Gastroesophageal sphincter (tissue), 4 donors: Measurements from ENCODE around the gene PARP8. TPM values are rescaled to one million over a fixed set of nuclear protein-coding genes. Genes with fewer than 3 reads are reported as not detected.
"Not testable (repeated sequence)": the region's sequence is repeated elsewhere in the genome, so short reads cannot be mapped to it uniquely, and the experiment has no call there.

Experiments used
- ATAC-seq: fragments of 150-250 bp; one replicate; pipeline ENCODE4 v1.9.1; 2016; ENCODE audit warnings: mild to moderate bottlenecking, moderate library complexity
- H3K27ac ChIP-seq, 4 donors: fragments of 200-600 bp; sonication (generic) in 3 of 4; 1 replicate in 3 of 4; 2 replicates in 1 of 4; pipeline ENCODE4 v1.5.1; 2016 to 2019
- H3K27me3 ChIP-seq: fragments of 200-600 bp; sonication (generic); one replicate; pipeline ENCODE4 v1.5.1; 2019
- H3K36me3 ChIP-seq, 2 donors: fragments of 200-600 bp; sonication (generic); one replicate each; pipeline ENCODE4 v1.5.1; 2019; ENCODE audit warnings: control low read depth in 1 of 2
- H3K4me1 ChIP-seq, 3 donors: fragments of 200-600 bp; sonication (generic); 1 replicate in 2 of 3; 2 replicates in 1 of 3; pipeline ENCODE4 v1.5.1; 2016 to 2019; ENCODE audit warnings: control low read depth in 2 of 3
- H3K4me3 ChIP-seq, 2 donors: fragments of 200-600 bp; sonication (generic); one replicate each; pipeline ENCODE4 v1.5.1; 2019; ENCODE audit warnings: mild to moderate bottlenecking in 1 of 2, moderate library complexity in 1 of 2
- H3K9me3 ChIP-seq, 3 donors: fragments of 200-600 bp; sonication (generic); one replicate each; pipeline ENCODE4 v1.5.1; 2017 to 2019; ENCODE audit warnings: control low read depth in 2 of 3
- CTCF ChIP-seq, 4 experiments: fragments of 200-600 bp in 2 of 4; fragments of 450-650 bp in 2 of 4; sonication (generic) in 1 of 4; IDR thresholded peaks; one replicate each; pipeline ENCODE4 v1.5.1; 2017 to 2019; ENCODE audit warnings: antibody characterized with exemption in 4 of 4, mild to moderate bottlenecking in 2 of 4, moderate library complexity in 2 of 4
- EP300 ChIP-seq: sonication (generic); formaldehyde crosslinking; IDR thresholded peaks from one replicate; pipeline ENCODE4 v1.6.1; 2017; ENCODE audit warnings: antibody characterized with exemption, mild to moderate bottlenecking
- POLR2A ChIP-seq, 2 donors: fragments of 450-650 bp; IDR thresholded peaks; one replicate each; pipeline ENCODE4 v1.6.1; 2017; ENCODE audit warnings: antibody characterized with exemption in 2 of 2, mild to moderate bottlenecking in 2 of 2, moderate library complexity in 1 of 2
- POLR2AphosphoS5 ChIP-seq: sonication (generic); formaldehyde crosslinking; IDR thresholded peaks from one replicate; pipeline ENCODE4 v1.6.1; 2017; ENCODE audit warnings: antibody characterized with exemption
- WGBS, 2 donors: methylation state at CpG; one replicate each; pipeline ENCODE4 v1.1.5; 2018; ENCODE audit warnings: low coverage in 1 of 2; 5-methylcytosine and 5-hydroxymethylcytosine counted together
- total RNA-seq, 4 donors: library from RNA; depleted of rRNA; stranded (reverse); fragments of >200 nt; gene quantifications; one replicate each; pipeline ENCODE4 v1.1.0, GENCODE V29; 2016

The PARP8 gene
- total RNA-seq, 4 donors from 2014 or later, result 3.9 to 43.1 (median 24.8) TPM

DNA sequence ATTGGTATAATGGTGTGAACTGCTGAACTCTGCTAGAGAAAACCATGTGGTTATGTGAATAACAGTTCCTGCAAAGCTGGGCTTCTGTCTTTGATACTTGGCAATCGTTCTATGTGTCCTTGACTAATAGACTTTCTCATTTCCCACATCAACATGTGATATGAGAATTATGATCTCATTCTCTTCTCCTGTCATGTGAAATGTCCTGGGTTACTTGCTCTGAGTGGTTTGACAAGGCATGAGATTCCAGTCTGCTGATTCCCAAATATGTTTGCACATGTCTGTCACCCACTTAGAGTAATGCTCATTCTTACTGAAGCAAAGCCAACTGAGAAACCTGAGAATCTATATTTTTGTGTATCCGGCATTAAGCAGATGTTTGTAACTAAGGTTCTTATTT, 141.2 kb downstream of the PARP8 start:
- Histone ChIP-seq H3K4me1 (no peaks in the 10 kb centered on the region), H3K9me3 (peaks cover 0 to 11% (median 0%) of the 10 kb centered on the region in 3 donors), H3K27ac (no peak overlapping the region), H3K27me3 (no peaks in the 10 kb centered on the region), H3K4me3 (no peak overlapping the region), H3K36me3 (peaks cover 0 to 11% of the 10 kb centered on the region in 2 donors)
- no peak for ATAC-seq
- TF ChIP-seq POLR2AphosphoS5 (no peak), POLR2A (IDR thresholded peaks at IDR 0.05) (no peak), CTCF (IDR thresholded peaks at IDR 0.05) (no peak), EP300 (no peak)
- WGBS, 2 donors, result 40 to 67% methylated on average over 1 to 2 of the region's 2 CpGs

DNA sequence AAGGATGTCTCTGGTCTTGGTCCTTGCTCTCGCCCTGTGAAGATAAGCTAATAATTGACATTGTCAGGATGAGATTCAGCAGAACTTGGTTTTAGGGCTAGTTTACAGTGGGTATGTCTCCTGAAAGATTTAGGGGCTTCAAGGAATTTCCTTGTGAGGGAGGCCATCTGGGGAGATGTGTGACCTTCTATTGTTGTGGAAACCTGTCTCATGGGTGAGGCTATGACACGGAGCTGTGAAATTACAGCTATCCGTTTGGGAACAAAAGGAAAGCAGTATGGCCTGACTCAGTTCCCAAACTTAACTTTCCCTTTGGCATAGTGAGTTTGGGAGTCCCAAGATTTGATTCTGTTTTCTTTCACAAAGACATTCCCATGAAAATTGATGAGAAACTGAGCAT, 142.0 kb downstream of the PARP8 start:
- ATAC-seq, result no peak
- Histone ChIP-seq H3K27me3 (no peaks in the 10 kb centered on the region), H3K4me3 (no peak overlapping the region), H3K36me3 (peaks cover 0 to 8% of the 10 kb centered on the region in 2 donors), H3K27ac (no peak overlapping the region), H3K9me3 (peaks cover 0 to 4% (median 0%) of the 10 kb centered on the region in 3 donors), H3K4me1 (no peaks in the 10 kb centered on the region)
- 79 to 95% methylated on average over 3 of the region's 3 CpGs for WGBS, 2 donors
- TF ChIP-seq EP300 (no peak), POLR2AphosphoS5 (no peak), POLR2A (IDR thresholded peaks at IDR 0.05) (no peak), CTCF (IDR thresholded peaks at IDR 0.05) (no peak)

- H3K27me3 ChIP-seq, H3K27ac ChIP-seq, H3K4me1 ChIP-seq, ATAC-seq, H3K4me3 ChIP-seq, H3K9me3 ChIP-seq: not testable (repeated sequence)
- peaks cover 0 to 12% of the 10 kb centered on the region in 2 donors for H3K36me3 ChIP-seq
- WGBS, 2 donors, result 86 to 89% methylated on average over 5 to 6 of the region's 6 CpGs
Observed at GRCh38 chr5:50811746-50812145, 145.3 kb downstream of the PARP8 start.

- TF ChIP-seq POLR2AphosphoS5, result no peak
- Histone ChIP-seq H3K27me3 (no peaks in the 10 kb centered on the region), H3K9me3 (no peaks in the 10 kb centered on the region), H3K4me3 (no peak overlapping the region), H3K27ac (no peak overlapping the region), H3K4me1 (no peaks in the 10 kb centered on the region), H3K36me3 (peaks cover 0 to 27% of the 10 kb centered on the region in 2 donors)
- WGBS, 2 donors, result 91 to 94% methylated on average over 3 of the region's 3 CpGs
- ATAC-seq, result no peak
Observed at GRCh38 chr5:50813691-50814090, 147.3 kb downstream of the PARP8 start.

- no peaks in the 10 kb centered on the region for H3K27me3 ChIP-seq
- ATAC-seq, result no peak
- no peak overlapping the region for H3K27ac ChIP-seq
- H3K9me3 ChIP-seq, result no peaks in the 10 kb centered on the region
- no peaks in the 10 kb centered on the region for H3K4me1 ChIP-seq
- 82 to 84% methylated on average over 6 of the region's 6 CpGs for WGBS, 2 donors
- H3K36me3 ChIP-seq, result peaks cover 0 to 31% of the 10 kb centered on the region in 2 donors
- TF ChIP-seq EP300 (no peak), POLR2AphosphoS5 (no peak), POLR2A (IDR thresholded peaks at IDR 0.05) (no peak), CTCF (IDR thresholded peaks at IDR 0.05) (no peak)
- no peak overlapping the region for H3K4me3 ChIP-seq
Observed at GRCh38 chr5:50814556-50814955, 148.1 kb downstream of the PARP8 start.

DNA sequence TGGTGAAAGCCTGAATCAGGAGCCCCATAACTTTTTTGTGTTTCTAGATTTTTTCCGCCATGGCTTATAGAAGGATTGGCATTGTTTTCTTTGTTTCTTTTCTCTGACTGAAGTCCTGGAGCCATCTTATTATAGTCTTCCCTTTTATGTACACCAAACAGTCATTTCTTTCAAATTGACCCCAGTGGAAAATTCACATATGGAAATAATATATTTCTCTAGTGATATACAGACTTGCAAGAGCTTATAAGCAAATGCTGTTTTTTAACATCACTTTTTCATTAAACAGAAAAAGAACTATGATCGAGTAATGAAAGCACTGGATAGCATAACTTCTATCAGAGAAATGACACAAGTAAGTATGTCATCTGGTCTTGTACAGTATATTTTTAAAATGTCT, 155.6 kb downstream of the PARP8 start:
- ATAC-seq, result no peak
- 79 to 90% methylated on average over 2 of the region's 2 CpGs for WGBS, 2 donors
- Histone ChIP-seq H3K4me3 (no peak overlapping the region), H3K27ac (no peak overlapping the region), H3K36me3 (peaks cover 0 to 45% of the 10 kb centered on the region in 2 donors), H3K4me1 (peaks cover 0 to 5% (median 0%) of the 10 kb centered on the region in 3 donors), H3K27me3 (no peaks in the 10 kb centered on the region), H3K9me3 (no peaks in the 10 kb centered on the region)
- TF ChIP-seq POLR2AphosphoS5 (no peak), EP300 (no peak), CTCF (IDR thresholded peaks at IDR 0.05) (no peak)
